DMS153 treated with DMSO at 0.1 percent for 48 hours (cell line): ENCODE measurements around the gene FER.
"Not testable (repeated sequence)": the region's sequence is repeated elsewhere in the genome, so short reads cannot be mapped to it uniquely, and the experiment has no call there.

Source experiments
- DNase-seq: peaks from one replicate; lab custom pipeline; 2025; ENCODE audit not compliant: unreplicated experiment; lab: John Stamatoyannopoulos, UW

FER gene

DNA sequence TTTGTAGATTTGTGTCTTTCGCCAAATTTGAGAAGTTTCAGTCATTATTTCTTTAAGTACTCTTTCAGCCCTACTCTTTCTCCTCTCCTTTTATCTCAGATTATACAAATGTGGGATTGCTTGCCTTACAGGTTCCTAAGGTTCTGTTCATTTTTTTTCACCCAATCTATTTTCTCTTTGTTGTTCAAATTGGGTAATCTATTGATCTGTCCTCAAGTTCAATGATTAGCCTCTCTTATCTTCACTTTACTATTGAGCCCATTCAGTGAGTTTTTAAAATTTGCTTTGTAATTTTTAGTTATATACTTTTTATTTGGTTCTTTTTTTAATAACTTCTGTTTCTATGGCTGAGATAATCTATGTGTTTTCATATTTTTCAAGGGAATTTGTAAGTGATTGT is 282.1 kb downstream of the FER start:
- no peak for DNase-seq

- no peak for DNase-seq
These were observed 282.9 kb downstream of the FER start for GRCh38 chr5:109030360-109031143.

GRCh38 chr5:109034306-109034705 is 286.6 kb downstream of the FER start:
- DNase-seq: no peak

DNA sequence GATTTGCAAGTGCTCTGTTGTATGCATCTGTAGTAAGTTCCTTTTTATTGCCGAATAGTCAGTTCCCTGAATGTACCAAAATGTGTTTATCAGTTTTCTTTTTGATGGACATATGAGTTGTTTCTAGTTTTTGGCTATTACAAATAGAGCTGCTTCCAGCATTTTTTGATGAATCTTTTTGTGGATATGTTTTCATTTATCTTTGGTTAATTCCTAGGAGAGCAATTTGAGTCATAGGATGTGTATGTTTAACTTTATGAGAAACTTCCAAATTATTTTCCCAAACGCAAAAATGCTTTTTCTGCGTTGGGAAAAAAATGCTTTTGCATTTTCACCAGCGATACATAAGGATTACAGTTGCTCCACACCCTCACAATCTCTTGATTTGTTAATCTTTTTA is 287.7 kb downstream of the FER start:
- no peak for DNase-seq

- no peak for DNase-seq
These were observed 290.6 kb downstream of the FER start for GRCh38 chr5:109038209-109038840.

DNA sequence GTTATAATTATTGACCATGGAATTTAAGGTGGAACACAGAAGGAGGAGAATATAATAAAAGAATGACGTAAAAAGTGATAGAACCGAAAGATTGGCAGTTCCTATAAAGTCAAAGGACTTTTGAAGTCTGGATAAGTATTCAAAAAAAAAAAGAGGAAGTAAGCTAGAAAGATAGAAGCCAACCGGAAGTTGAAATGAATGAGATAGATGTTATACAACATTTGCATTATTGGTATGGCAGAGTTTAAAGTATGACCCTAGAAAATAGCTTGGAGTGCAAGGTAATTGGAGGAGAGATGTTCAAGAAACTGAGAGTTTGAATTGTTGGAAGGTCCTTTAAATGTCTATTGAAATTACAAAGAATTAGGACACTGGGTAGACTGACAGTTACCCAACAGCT is 293.6 kb downstream of the FER start:
- no peak for DNase-seq

- no peak for DNase-seq
These were observed 298.0 kb downstream of the FER start for GRCh38 chr5:109045710-109046109.

DNA sequence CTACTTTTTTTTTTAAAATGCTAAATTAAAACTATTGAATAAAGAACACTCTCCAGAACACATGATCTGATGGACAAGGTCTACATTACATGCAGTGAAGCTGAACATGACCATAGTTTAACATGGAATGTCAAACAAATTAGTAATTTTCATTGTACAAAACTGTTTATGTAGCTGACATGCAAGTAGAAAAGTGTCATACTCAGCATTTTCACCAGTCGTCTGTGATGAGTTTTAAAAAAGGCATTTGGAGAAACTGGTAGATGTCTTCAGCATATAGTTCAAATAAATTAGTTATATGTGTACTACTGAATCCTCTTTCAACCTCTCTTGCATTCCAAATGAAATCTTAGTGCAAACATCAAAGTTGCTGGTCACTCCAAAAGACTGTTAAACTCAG is 301.9 kb downstream of the FER start:
- DNase-seq: no peak

DNA sequence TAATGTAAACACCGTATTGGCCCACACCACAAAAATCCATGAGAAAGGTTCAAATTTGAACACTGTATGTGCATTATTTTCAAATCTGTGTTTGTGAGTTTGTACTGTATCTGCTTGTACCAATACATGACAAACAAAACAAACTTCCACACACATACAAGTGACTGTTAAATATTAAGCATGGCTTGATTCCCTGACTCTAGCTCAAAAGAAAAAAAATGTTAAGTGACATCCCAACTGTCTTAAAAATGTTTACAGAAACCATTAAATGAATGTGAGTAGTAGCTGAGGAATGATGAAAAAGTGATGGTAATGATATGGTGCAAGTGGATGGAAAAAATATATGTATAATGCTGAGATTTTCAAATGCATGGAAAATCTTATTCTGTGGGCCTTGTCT is 302.6 kb downstream of the FER start:
- not testable (repeated sequence) for DNase-seq

DNA sequence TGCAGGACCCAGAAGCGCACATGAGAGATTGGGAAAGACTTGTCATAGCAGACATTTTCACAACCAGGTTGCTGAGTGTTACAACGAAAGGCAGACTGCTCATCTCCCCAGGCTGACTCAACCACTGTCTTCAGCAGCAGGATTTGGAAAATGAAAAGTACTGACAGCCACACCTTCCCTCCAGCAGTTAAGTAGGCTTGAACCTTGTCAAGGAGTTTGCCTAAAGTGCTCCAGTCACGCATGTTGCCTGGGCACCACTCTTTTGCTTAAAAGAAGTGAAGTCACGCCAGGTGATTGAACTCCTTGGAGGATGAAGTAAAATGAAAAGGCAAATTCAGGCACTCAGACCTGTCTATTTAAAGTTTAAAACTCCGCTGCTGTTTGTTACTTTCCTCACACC is 304.5 kb downstream of the FER start:
- DNase-seq: not testable (repeated sequence)

DNA sequence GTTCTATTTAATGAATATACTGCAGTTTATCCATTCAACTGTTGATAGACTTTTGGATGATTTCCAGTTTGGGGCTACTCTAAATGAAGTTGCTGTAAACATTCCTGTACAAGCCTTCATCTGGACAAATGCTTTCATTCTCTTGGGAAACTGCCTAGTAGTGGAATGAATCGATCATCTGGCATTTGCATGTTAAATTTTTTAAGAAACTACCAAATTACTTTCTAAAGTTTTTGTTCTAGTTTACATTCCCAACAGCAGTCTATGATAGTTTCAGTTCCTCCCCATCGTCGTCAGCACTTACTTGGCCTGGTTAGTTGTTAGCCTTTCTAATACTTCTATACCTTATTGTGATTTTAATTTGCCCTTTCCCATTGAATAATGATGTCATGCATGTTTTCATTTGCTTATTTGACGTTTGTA is 306.3 kb downstream of the FER start:
- no peak for DNase-seq

DNA sequence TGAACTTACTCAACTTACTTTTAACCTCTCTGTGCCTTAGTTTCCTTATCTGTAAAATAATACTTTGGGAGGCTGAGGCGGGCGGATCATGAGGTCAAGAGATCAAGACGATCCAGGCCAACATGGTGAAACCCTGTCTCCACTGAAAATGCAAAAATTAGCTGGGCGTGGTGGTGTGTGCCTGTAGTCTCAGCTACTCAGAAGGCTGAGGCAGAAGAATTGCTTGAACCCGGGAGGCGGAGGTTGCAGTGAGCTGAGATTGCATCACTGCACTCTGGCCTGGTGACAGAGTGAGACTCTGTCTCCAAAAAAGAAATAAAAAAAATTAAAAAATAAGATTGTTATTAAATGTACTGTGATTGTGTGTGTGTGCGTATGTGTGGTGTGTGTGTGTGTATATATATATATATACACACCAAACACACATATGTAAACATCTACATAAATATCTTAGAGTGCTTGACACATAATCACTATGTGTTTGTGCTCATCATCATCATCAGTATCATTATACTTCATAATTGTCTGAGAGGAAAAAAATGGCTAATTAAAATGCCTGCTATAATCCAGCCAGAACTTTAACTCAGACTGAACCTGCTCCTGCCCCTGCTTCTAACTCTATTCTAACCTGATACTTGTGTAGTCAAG is 312.8 kb downstream of the FER start:
- no peak for DNase-seq

DNA sequence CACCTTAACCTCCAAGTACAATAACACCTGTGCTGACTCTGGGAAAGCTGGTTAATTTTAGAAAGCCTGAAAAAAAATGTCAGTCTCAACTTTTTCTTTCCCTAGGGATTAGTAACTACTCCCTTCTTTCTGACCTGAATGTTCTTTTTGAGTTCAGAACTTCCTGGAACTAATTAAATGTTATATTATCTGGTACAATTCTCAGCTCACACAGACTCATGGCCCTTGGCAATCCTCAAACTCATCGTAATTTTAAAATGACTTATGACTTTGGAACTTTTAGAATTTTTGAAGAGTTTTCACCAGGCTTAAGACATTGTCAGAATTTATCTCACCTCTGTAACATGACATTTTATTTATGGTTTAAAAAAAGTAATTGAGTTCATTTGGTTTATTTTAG is 315.0 kb downstream of the FER start:
- DNase-seq: no peak

- no peak for DNase-seq
These were observed 315.5 kb downstream of the FER start for GRCh38 chr5:109063223-109063622.

- DNase-seq: no peak
These were observed 329.0 kb downstream of the FER start for GRCh38 chr5:109076741-109077140.

GRCh38 chr5:109078448-109078847 is 330.8 kb downstream of the FER start:
- no peak for DNase-seq

DNA sequence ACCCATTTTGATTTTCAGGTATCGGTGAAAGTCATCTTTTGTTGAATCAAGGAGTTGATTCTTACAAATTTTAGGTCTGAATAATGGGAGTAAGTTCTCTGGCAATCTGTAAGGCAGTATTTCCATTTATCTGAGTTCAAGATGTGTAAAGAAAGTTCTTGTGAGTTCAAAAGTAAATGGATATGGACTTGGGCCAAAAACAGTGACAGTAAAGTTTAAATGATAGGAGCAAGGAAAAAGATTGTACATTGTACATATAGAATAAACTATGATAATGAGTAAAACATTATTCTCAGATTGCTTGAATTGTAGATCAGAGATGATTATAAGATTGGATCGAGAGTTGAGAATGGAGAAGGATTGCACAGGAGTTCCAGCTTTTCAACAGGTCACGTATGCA is 332.8 kb downstream of the FER start:
- no peak for DNase-seq

DNA sequence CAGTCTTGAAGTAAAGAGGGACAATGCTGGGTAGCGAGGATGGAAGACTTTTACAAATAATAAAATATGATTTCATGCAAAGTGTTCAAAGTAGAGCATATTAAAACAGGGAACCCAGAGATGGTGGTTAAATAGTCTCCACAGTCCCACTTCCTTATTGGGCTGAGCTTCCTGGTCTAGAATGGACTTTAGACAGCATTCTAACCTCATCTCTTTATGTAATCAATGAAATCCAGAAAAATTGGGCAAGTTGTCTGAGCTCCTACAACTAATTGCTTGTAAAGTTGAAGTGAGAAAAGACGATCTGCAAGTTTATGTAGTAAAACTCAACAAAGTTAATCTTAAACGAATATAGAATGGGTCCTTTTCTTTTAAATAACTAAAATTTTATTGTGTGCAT is 333.2 kb downstream of the FER start:
- no peak for DNase-seq

DNA sequence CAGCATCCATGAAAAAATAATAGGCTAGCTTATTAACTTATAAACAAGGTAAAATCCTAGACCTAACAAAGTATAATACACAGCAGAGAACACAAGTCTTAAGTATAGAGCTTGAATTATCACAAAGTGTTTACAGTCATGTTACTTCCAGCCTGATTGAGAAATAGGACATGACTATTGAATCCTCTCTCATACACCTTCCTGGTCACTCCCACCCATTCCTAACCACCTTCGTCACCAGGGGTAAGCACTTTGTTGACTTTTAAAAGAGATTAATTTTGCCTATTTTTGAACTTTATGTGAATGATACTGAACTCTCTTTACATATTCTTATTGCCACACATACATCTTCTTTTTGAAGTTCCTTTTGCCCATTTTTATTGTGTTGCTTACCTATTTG is 336.2 kb downstream of the FER start:
- no peak for DNase-seq

GRCh38 chr5:109089191-109089590 is 341.5 kb downstream of the FER start:
- DNase-seq: no peak

- no peak for DNase-seq
These were observed 351.4 kb downstream of the FER start for GRCh38 chr5:109099081-109099480.

GRCh38 chr5:109100971-109101370 is 353.3 kb downstream of the FER start:
- DNase-seq: no peak
